ENCODE results near the gene SLC2A1. TPM values are rescaled to one million over a fixed set of nuclear protein-coding genes. Genes with fewer than 3 reads are reported as not detected.
"Not testable (repeated sequence)": the region's sequence is repeated elsewhere in the genome, so short reads cannot be mapped to it uniquely, and the experiment has no call there.

SLC2A1 gene
- total RNA-seq, 1 donor from 2014 or later, result 265 TPM

- no peak overlapping the region for H3K27ac Mint-ChIP-seq (ENCODE audit: unreplicated experiment)
- peaks cover 4% of the 10 kb centered on the region for H3K4me1 Mint-ChIP-seq
- H3K9me3 Mint-ChIP-seq, result peaks cover 13% of the 10 kb centered on the region
- peak overlapping the region; percentile 9 for H3K4me3 Mint-ChIP-seq
- peak; percentile 55 for DNase-seq (ENCODE audit: low read depth, low spot score)
- peaks cover 22% of the 10 kb centered on the region for H3K36me3 Mint-ChIP-seq (ENCODE audit: low read depth)
- peak; percentile 79 for TF ChIP-seq CTCF (conservative IDR thresholded peaks at IDR 0.05)
- H3K27me3 Mint-ChIP-seq (ENCODE audit: low read depth), result no peaks in the 10 kb centered on the region
These were observed 45.1 kb downstream of the SLC2A1 start for GRCh38 chr1:42913426-42914091.

- no peak overlapping the region for H3K27ac Mint-ChIP-seq (ENCODE audit: unreplicated experiment)
- no peaks in the 10 kb centered on the region for H3K27me3 Mint-ChIP-seq (ENCODE audit: low read depth)
- peaks cover 10% of the 10 kb centered on the region for H3K9me3 Mint-ChIP-seq
- no peak for DNase-seq (ENCODE audit: low read depth, low spot score)
- peaks cover 16% of the 10 kb centered on the region for H3K36me3 Mint-ChIP-seq (ENCODE audit: low read depth)
- no peak overlapping the region for H3K4me3 Mint-ChIP-seq
- TF ChIP-seq CTCF (conservative IDR thresholded peaks at IDR 0.05), result no peak
- H3K4me1 Mint-ChIP-seq, result peaks cover 4% of the 10 kb centered on the region
These were observed 47.7 kb downstream of the SLC2A1 start for GRCh38 chr1:42910985-42911384.

DNA sequence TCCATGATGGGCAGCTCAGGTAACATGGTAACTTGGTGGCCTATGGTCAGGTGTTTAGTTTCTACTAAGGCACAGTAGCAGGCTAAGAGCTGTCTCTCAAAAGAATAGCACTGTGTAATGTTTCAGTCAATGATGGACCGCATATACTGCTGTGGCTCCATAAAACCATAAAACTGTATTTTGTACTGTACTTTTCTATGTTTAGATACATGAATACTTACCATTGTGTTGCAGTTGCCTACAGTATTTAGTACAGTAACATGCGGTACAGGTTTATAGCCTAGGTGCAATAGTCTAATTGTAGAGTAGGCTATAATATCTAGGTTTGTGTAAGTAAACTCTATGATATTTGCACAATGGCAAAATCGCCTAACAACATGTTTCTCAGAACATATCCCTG, 50.6 kb downstream of the SLC2A1 start:
- Mint-ChIP-seq H3K4me3 (no peak overlapping the region), H3K27me3 (ENCODE audit: low read depth) (no peaks in the 10 kb centered on the region), H3K4me1 (no peaks in the 10 kb centered on the region), H3K36me3 (ENCODE audit: low read depth) (no peaks in the 10 kb centered on the region), H3K27ac (ENCODE audit: unreplicated experiment) (no peak overlapping the region), H3K9me3 (no peaks in the 10 kb centered on the region)
- no peak for TF ChIP-seq CTCF (conservative IDR thresholded peaks at IDR 0.05)
- no peak for DNase-seq (ENCODE audit: low read depth, low spot score)

DNA sequence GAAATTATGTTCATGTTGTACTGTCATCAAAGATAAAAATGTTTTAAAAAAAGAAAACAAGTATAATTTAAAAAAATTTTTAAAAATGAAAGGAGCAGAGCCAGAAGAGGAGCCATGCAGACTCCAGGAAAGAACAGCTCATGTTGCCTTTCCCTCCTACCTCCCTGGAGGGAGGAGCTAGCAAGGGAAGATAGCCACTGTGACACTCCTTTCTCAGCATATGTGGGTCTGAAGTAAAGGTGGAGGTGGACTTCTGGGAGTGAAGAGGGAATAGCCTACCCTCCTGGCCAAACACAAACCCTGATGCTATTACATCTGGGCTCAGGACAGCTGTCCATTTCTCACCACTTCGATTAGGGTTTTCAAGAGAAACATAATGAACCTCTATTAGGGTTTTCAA, 54.2 kb downstream of the SLC2A1 start:
- H3K4me3 Mint-ChIP-seq, result no peak overlapping the region
- H3K36me3 Mint-ChIP-seq (ENCODE audit: low read depth), result no peaks in the 10 kb centered on the region
- no peak for DNase-seq (ENCODE audit: low read depth, low spot score)
- TF ChIP-seq CTCF (conservative IDR thresholded peaks at IDR 0.05), result no peak
- H3K4me1 Mint-ChIP-seq, result no peaks in the 10 kb centered on the region
- H3K9me3 Mint-ChIP-seq, result no peaks in the 10 kb centered on the region
- no peaks in the 10 kb centered on the region for H3K27me3 Mint-ChIP-seq (ENCODE audit: low read depth)
- H3K27ac Mint-ChIP-seq (ENCODE audit: unreplicated experiment), result no peak overlapping the region

DNA sequence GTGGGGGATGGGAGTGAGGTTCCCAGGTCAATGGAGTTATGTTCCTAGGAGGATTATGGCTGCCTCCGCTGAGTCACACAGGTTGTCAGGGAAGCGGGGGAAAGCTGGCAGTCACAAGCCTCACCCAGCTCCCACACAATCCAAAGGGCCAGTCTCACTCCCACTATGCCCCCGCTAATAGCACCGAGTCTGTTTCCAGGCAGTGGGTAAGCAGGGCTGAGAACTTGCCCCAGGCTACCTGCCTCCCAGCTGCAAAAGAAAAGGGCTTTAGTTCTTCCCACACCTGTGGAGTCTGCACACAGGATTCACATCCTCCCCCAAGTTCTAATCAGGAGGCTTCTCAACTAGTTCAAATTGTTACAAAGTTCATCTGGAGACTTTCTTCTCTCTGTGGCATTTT, 58.7 kb downstream of the SLC2A1 start:
- H3K36me3 Mint-ChIP-seq (ENCODE audit: low read depth); DNase-seq (ENCODE audit: low read depth, low spot score); H3K4me3 Mint-ChIP-seq; H3K27ac Mint-ChIP-seq (ENCODE audit: unreplicated experiment); H3K4me1 Mint-ChIP-seq; H3K27me3 Mint-ChIP-seq (ENCODE audit: low read depth): not testable (repeated sequence)
- H3K9me3 Mint-ChIP-seq, result peaks cover 20% of the 10 kb centered on the region

DNA sequence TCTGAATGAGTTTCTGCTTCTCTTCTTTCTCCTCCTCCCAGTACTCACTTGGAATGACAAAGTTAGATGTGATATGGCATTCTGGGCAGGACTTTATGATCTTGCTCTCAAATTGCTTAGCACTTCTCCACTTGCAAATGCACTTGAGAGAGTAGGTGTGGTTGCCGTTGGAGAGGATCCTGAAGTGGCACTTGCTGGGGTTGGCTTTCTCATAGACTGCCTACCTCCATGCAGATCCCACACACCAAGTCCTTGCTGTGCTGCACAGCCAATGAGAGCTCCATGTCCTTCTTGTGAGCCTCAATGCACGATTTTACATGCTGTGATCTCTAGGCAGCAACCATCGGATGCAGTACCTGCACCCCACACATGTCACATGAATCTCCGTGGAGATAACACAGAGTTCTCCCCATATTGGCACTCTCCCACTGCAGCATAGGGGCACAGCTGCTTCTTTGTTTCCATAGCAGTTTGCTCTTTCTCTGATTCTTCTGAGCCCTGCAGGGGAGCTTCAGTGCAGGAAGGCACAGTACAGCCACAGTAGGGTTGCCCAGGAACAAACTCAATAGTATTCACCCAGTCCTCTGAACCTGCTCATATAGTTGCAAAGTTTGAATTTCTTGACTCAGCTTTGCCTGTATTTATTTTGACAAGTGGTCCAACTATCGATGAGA, 67.1 kb downstream of the SLC2A1 start:
- Mint-ChIP-seq H3K4me1 (peaks cover 6% of the 10 kb centered on the region), H3K36me3 (ENCODE audit: low read depth) (no peaks in the 10 kb centered on the region), H3K27ac (ENCODE audit: unreplicated experiment) (no peak overlapping the region), H3K9me3 (peaks cover 9% of the 10 kb centered on the region), H3K27me3 (ENCODE audit: low read depth) (peaks cover 5% of the 10 kb centered on the region), H3K4me3 (no peak overlapping the region)
- no peak for DNase-seq (ENCODE audit: low read depth, low spot score)
- TF ChIP-seq CTCF (conservative IDR thresholded peaks at IDR 0.05), result no peak
